PC-3 (cell line): Measurements from ENCODE around the gene SPATA46. TPM values are rescaled to one million over a fixed set of nuclear protein-coding genes. Genes with fewer than 3 reads are reported as not detected.

ENCODE experiments used
- ATAC-seq: fragments of 200-7000 bp; cut with Tn5 transposase; 2 replicates; pipeline ENCODE4 v1.9.1; 2020; ENCODE audit warnings: mild to moderate bottlenecking, moderate library complexity
- BruUV-seq: library from RNA; stranded (reverse); fragments of 400-500 nt; replicated peaks from 2 replicates; lab custom pipeline; 2021; lab: Mats Ljungman, UMichigan
- CTCF ChIA-PET: fragments of 300-600 bp; sonication (Branson Sonifier 250); formaldehyde crosslinking; loops from one replicate; lab custom pipeline; 2022; ENCODE audit warnings: antibody characterized with exemption; lab: Charles Lee
- POLR2A ChIA-PET: fragments of 300-600 bp; sonication (Branson Sonifier 250); formaldehyde crosslinking; loops from one replicate; lab custom pipeline; 2022; ENCODE audit warnings: antibody characterized with exemption; ENCODE audit not compliant: unreplicated experiment; lab: Charles Lee
- DNase-seq: peaks from one replicate; pipeline ENCODE4 v3.0.0-alpha.2; 2015
- H2AFZ ChIP-seq: fragments of 300-600 bp; sonication (generic); 2 replicates; pipeline ENCODE4 v1.6.0; 2016; ENCODE audit warnings: antibody characterized with exemption, low read length
- H3F3A ChIP-seq: fragments of 300-600 bp; sonication (generic); one replicate; pipeline ENCODE4 v1.6.0; 2017; ENCODE audit warnings: antibody characterized with exemption, low read length, control low read depth, mild to moderate bottlenecking; ENCODE audit not compliant: unreplicated experiment
- H3K27ac ChIP-seq: fragments of 300-600 bp; sonication (generic); 2 replicates; pipeline ENCODE4 v1.5.1; 2016; ENCODE audit warnings: mild to moderate bottlenecking, low read length
- H3K27me3 ChIP-seq: fragments of 300-600 bp; sonication (generic); 2 replicates; pipeline ENCODE4 v1.6.1; 2016; ENCODE audit warnings: low read length, mixed read lengths
- H3K36me3 ChIP-seq: fragments of 300-600 bp; sonication (generic); 2 replicates; pipeline ENCODE4 v1.6.1; 2016; ENCODE audit warnings: low read depth, mixed run types, low read length, mixed read lengths
- H3K4me1 ChIP-seq: fragments of 300-600 bp; sonication (generic); 2 replicates; pipeline ENCODE4 v1.5.1; 2016; ENCODE audit warnings: low read length; ENCODE audit not compliant: insufficient read depth
- H3K4me2 ChIP-seq: fragments of 300-600 bp; sonication (generic); 2 replicates; pipeline ENCODE4 v1.6.0; 2016; ENCODE audit warnings: low read length
- H3K4me3 ChIP-seq: fragments of 300-600 bp; sonication (generic); 2 replicates; pipeline ENCODE4 v1.5.1; 2016; ENCODE audit warnings: mild to moderate bottlenecking, low read length, mixed read lengths
- H3K79me2 ChIP-seq: fragments of 300-600 bp; sonication (generic); 2 replicates; pipeline ENCODE4 v1.6.1; 2017; ENCODE audit warnings: low read length, mixed read lengths
- H3K9ac ChIP-seq: fragments of 300-600 bp; sonication (generic); 2 replicates; pipeline ENCODE4 v1.6.0; 2016; ENCODE audit warnings: mild to moderate bottlenecking, low read length
- H3K9me2 ChIP-seq: fragments of 300-600 bp; sonication (generic); replicated peaks from 2 replicates; pipeline ENCODE4 v1.6.1; 2016; ENCODE audit warnings: mixed run types, low read length, mixed read lengths
- H3K9me3 ChIP-seq: fragments of 300-600 bp; sonication (generic); 2 replicates; pipeline ENCODE4 v1.6.1; 2016; ENCODE audit warnings: low read length, mixed read lengths
- H4K20me1 ChIP-seq: fragments of 300-600 bp; sonication (generic); 2 replicates; pipeline ENCODE4 v1.6.1; 2016; ENCODE audit warnings: low read length, mixed read lengths
- EZH2 ChIP-seq: fragments of 300-600 bp; sonication (generic); IDR thresholded peaks from one replicate; pipeline ENCODE4 v1.6.1; 2017; ENCODE audit warnings: antibody characterized with exemption, mild to moderate bottlenecking, low read length; ENCODE audit not compliant: unreplicated experiment
- EZH2phosphoT487 ChIP-seq: fragments of 300-600 bp; sonication (generic); IDR thresholded peaks from 2 replicates; pipeline ENCODE4 v1.6.1; 2018; ENCODE audit warnings: mild to moderate bottlenecking, antibody characterized with exemption, low read length, borderline replicate concordance
- intact Hi-C: fragments of 100-400 bp; cut with micrococcal nuclease; formaldehyde crosslinking; loops from 2 replicates; pipeline ENCODE4 v1.9.0; 2023
- total RNA-seq: library from RNA; depleted of rRNA; stranded (reverse); fragments of >200 nt; gene quantifications from 2 replicates; pipeline ENCODE4 v1.2.3, GENCODE V29; 2014
- TF ChIP-seq, protein P1 (sequence below): fragments of 300-600 bp; sonication (generic); conservative IDR thresholded peaks from 2 replicates; pipeline ENCODE4 v1.5.1; 2017; ENCODE audit warnings: antibody characterized with exemption, low read depth, mild to moderate bottlenecking, low read length

SPATA46 gene
- total RNA-seq, 1 experiment from 2014 or later = not detected

DNA sequence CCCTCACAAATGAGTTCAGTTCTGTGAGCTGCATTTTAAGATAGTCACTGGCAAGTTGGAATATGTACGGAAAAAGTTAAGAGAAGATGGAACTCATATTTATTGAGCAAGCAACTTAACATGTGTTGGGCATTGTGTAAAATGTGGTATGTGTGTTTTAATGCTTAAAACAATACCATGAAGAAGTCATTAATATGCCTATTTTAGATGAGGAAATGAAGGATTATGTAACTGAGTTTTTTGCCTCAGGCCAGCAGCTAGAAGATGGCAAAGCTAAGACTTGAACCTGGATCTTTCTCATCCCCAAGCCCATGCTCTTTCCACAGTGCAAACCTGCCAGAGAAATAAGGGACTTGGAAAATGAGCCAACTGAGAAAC lies 48.9 kb downstream of the SPATA46 start:
- no peaks in the 10 kb centered on the region for H3K4me1 ChIP-seq
- H3K9me3 ChIP-seq = no peaks in the 10 kb centered on the region
- no peaks in the 10 kb centered on the region for H3K27me3 ChIP-seq
- ChIA-PET CTCF (no interaction called here), POLR2A (no interaction called here)
- TF ChIP-seq EZH2 = no peak
- TF ChIP-seq EZH2phosphoT487 = no peak
- H3K36me3 ChIP-seq = no peaks in the 10 kb centered on the region
- no peak overlapping the region for H3K27ac ChIP-seq
- no peaks in the 10 kb centered on the region for H4K20me1 ChIP-seq
- DNase-seq (no peak), ATAC-seq (no peak)
- no TSS peak for BruUV-seq
- H3K9ac ChIP-seq = no peak overlapping the region
- H2AFZ ChIP-seq = no peak overlapping the region
- H3K4me3 ChIP-seq = no peak overlapping the region
- H3K4me2 ChIP-seq = no peak overlapping the region
- no peaks in the 10 kb centered on the region for H3K9me2 ChIP-seq
- no peaks in the 10 kb centered on the region for H3K79me2 ChIP-seq
- intact Hi-C loops = no loop called here
- no peaks in the 10 kb centered on the region for H3F3A ChIP-seq

DNA sequence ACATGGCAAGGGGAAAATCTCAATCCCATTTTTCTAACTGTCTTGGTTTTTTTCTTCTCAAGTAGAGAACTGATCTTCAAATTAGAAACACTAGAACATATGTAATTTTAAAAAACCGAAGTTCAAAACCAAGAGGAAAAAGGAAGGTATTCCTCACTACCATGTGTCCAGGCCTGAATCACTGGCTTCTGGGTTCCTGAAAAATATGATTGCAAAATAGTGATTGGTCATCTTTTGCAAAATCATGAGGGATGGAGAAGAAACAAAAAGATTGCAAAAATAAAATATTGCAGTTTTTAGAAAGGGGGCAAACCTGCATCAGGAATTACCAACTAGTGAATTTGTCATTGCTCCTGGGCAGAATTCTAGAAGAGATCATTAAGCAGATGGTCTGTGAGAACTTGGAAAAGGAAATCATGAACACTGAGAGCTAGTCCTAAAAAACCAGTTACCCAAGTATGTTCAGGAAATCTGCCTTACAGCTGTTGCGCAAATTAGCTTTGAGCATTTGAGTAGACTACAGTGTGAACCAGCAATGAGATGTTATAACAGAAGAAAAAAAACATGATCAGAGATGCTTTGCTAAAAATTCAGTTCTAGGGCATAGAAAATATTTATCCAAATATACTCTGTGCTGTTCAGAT lies 49.4 kb downstream of the SPATA46 start:
- no peaks in the 10 kb centered on the region for H4K20me1 ChIP-seq
- H3F3A ChIP-seq = no peaks in the 10 kb centered on the region
- intact Hi-C loops = no loop called here
- TF ChIP-seq EZH2phosphoT487 (no peak), EZH2 (no peak)
- TF ChIP-seq, protein P1, sequence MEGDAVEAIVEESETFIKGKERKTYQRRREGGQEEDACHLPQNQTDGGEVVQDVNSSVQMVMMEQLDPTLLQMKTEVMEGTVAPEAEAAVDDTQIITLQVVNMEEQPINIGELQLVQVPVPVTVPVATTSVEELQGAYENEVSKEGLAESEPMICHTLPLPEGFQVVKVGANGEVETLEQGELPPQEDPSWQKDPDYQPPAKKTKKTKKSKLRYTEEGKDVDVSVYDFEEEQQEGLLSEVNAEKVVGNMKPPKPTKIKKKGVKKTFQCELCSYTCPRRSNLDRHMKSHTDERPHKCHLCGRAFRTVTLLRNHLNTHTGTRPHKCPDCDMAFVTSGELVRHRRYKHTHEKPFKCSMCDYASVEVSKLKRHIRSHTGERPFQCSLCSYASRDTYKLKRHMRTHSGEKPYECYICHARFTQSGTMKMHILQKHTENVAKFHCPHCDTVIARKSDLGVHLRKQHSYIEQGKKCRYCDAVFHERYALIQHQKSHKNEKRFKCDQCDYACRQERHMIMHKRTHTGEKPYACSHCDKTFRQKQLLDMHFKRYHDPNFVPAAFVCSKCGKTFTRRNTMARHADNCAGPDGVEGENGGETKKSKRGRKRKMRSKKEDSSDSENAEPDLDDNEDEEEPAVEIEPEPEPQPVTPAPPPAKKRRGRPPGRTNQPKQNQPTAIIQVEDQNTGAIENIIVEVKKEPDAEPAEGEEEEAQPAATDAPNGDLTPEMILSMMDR = no peak
- H2AFZ ChIP-seq = no peak overlapping the region
- H3K27ac ChIP-seq = no peak overlapping the region
- H3K79me2 ChIP-seq = no peaks in the 10 kb centered on the region
- POLR2A ChIA-PET = no interaction called here
- no peaks in the 10 kb centered on the region for H3K9me2 ChIP-seq
- H3K4me2 ChIP-seq = no peak overlapping the region
- ATAC-seq (no peak), DNase-seq (no peak)
- H3K4me1 ChIP-seq = no peaks in the 10 kb centered on the region
- H3K9ac ChIP-seq = no peak overlapping the region
- no peaks in the 10 kb centered on the region for H3K27me3 ChIP-seq
- no peak overlapping the region for H3K4me3 ChIP-seq
- BruUV-seq = no TSS peak
- H3K9me3 ChIP-seq = no peaks in the 10 kb centered on the region
- no peaks in the 10 kb centered on the region for H3K36me3 ChIP-seq
- CTCF ChIA-PET = no interaction called here

DNA sequence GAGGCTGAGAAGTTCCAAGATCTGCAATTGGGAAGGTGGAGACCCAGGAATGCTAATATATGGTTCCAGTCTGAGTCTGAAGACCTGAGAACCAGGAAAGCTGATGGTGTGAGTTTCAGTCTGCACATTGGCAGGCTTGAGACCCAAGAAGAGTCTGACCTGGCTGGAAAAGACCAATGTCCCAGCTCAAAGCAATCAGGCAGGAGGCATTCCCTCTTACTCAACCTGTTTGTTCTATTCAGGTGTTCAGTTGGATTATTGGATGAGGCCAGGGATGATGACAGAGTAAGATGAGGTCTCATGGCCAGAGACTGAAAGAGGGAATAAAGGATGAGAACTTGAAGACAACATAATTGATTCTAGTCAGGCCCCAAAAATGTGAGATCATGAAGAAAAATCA lies 50.1 kb downstream of the SPATA46 start:
- no peaks in the 10 kb centered on the region for H3K9me3 ChIP-seq

More for the DNA sequence above, 50.1 kb downstream of the SPATA46 start:
- no peak overlapping the region for H3K9ac ChIP-seq
- ChIA-PET CTCF (no interaction called here), POLR2A (no interaction called here)
- TF ChIP-seq EZH2phosphoT487 (no peak), EZH2 (no peak)
- TF ChIP-seq, protein P1 = no peak
- no peaks in the 10 kb centered on the region for H4K20me1 ChIP-seq
- intact Hi-C loops = no loop called here
- ATAC-seq = no peak
- BruUV-seq = no TSS peak
- no peak overlapping the region for H3K27ac ChIP-seq
- H3F3A ChIP-seq = no peaks in the 10 kb centered on the region
- H2AFZ ChIP-seq = no peak overlapping the region
- H3K36me3 ChIP-seq = no peaks in the 10 kb centered on the region
- no peaks in the 10 kb centered on the region for H3K79me2 ChIP-seq
- no peak overlapping the region for H3K4me3 ChIP-seq
- no peaks in the 10 kb centered on the region for H3K27me3 ChIP-seq
- no peaks in the 10 kb centered on the region for H3K9me2 ChIP-seq
- no peaks in the 10 kb centered on the region for H3K4me1 ChIP-seq
- H3K4me2 ChIP-seq = no peak overlapping the region
- no peak for DNase-seq
